ENCODE data around the gene ZNF74.
A peak's percentile ranks its signal among the peaks of the same experiment; 100 is the strongest.

Gene ZNF74

GRCh38 chr22:20426259-20426615 is 32.3 kb downstream of the ZNF74 start:
- no peak for DNase-seq
- in situ Hi-C loops (cut with HindIII; ENCODE audit: low pct_ligation_motif_present, low pct_unique_long_range_greater_than_20kb, low sequenced_read_pairs), result no loop called here

DNA sequence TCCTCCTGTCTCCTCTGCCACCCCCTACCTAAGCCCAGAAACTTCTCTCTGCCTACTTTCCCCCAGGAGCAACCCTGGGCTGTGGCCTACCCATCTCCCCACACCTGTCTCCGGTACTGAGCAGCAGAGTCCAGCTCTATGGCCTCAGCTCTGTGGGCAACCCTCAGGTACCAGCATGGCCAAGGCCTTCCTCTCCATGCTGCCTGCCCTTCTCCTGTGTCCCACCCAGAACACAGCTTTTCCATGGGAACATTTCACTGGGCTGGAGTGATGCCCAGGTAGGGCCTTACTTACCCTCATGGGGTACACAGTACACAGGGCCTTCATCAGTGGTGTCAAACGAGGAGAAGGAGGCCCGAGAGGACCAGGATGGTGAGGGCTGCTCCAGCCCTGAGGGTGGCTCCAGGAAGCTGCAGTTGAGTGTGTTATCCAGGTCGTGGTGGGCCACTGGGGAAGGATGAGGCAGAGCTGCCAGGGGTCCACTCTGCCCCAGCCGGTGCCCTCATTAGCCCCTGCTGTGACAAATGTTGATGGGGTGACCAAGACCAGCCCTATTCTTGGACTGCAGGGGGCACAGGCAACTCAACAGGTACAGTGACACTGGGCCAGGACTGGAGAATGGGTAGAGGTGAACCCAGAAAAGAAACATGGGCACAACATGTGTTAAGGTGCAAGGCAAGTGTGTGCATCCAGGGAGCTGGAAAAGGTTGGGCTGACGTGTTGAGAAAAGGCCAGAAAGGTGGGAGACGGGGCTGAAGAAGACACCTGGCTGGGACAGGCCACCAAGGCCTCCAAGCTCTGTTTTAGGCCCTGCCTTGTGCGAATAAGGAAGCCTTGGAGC is 33.4 kb downstream of the ZNF74 start:
- DNase-seq, result no peak
- in situ Hi-C loops (cut with HindIII; ENCODE audit: low pct_ligation_motif_present, low pct_unique_long_range_greater_than_20kb, low sequenced_read_pairs), result no loop called here

DNA sequence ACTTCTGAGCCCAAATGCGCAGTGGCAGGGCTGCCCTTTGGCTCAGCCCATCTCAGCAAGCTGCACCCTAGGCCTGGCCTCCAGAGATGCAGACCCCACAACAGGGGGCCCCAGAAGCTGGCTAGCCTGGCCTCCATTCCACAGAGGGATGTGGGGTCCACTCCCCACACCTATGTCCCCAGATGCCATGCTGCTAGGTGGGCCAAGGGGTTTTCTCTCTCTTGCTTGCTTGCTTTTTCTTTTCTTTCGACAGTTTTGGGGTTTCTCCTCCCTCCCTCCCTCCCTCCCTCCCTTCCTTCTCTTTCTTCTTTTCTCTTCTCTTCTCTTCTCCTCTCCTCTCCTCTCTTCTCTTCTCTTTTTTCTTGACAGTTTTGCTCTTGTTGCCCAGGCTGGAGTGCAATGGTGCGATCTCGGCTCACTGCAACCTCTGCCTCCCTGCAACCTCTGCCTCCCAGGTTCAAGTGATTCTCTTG is 34.0 kb downstream of the ZNF74 start:
- in situ Hi-C loops (cut with HindIII; ENCODE audit: low pct_ligation_motif_present, low pct_unique_long_range_greater_than_20kb, low sequenced_read_pairs), result no loop called here
- no peak for DNase-seq

GRCh38 chr22:20428496-20429253 is 34.7 kb downstream of the ZNF74 start:
- DNase-seq, result no peak
- in situ Hi-C loops (cut with HindIII; ENCODE audit: low pct_ligation_motif_present, low pct_unique_long_range_greater_than_20kb, low sequenced_read_pairs), result no loop called here

- no peak for DNase-seq
- in situ Hi-C loops (cut with HindIII; ENCODE audit: low pct_ligation_motif_present, low pct_unique_long_range_greater_than_20kb, low sequenced_read_pairs), result no loop called here
Measured at GRCh38 chr22:20429254-20430100, 35.5 kb downstream of the ZNF74 start.

GRCh38 chr22:20430101-20430719 is 36.3 kb downstream of the ZNF74 start:
- in situ Hi-C loops (cut with HindIII; ENCODE audit: low pct_ligation_motif_present, low pct_unique_long_range_greater_than_20kb, low sequenced_read_pairs), result no loop called here
- DNase-seq, result no peak

DNA sequence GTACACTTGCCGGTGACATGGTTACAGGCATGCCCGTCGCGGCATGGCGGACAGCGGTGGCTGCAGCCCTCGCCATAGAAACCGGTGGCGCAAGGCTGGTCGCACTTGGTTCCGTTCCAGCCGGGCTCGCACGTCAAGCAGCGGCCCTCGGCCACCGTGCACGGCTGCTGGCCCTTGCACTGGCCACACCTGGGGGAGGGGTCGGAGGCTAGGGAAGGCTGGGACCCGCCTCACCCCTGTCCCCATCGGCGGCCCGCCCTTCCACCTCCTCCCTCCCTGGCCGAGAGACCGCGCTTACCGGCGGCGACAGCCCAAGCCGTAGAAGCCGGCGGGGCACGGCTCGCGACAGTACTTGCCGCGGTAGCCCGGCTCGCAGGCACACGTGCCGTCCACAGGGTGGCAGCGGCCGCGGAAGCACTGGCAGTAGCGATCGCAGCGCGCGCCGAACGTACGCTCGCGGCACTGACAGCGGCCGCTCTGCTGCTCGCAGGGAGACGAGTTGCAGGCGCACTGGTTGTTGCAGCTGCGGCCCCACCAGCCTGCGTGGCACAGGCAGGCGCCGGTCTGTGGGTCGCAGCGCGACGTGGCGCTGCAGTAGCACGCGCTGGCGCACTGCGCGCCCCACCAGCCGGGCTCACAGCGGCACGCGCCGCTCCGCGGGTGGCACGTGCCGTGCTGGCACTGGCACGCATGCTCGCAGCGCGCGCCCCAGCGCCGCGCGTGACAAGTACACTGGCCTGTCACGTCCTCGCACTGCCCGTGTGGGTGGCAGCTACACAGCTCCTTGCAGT is 37.0 kb downstream of the ZNF74 start:
- DNase-seq, result peak; percentile 57
- in situ Hi-C loops (cut with HindIII; ENCODE audit: low pct_ligation_motif_present, low pct_unique_long_range_greater_than_20kb, low sequenced_read_pairs), result no loop called here

DNA sequence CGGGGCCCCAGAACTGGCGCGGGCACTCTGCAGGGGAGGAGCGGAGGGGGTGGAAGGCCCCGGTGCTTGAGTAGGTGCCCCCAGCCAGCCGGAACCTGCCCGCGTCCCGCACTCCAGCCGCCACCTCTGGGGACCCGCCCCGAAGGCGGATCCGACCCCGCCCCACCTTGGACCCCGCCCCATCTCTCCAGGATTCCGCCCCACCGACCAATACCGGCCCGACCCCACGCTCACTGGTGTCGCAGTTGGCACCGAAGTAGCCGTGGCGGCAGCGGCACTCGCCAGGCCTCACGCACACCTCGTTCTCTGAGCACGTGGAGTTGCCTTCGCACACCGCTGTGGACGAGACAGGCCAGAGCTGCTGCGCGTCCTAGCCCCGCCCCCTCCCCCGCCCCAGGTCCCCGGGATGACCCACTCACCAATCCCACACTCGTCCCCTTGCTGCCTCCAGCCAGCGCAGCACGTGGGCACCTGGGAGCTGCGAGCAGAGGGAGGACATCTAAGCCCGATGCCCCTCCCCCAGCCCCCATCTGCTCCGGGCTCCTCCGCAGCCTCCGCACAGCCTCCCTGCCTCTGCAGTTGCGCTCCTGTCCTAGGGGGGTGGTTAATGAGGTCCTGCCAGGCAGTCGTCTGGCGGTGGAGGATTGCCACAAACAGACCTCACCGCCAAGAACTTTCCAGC is 37.7 kb downstream of the ZNF74 start:
- DNase-seq, result no peak
- in situ Hi-C loops (cut with HindIII; ENCODE audit: low pct_ligation_motif_present, low pct_unique_long_range_greater_than_20kb, low sequenced_read_pairs), result no loop called here

GRCh38 chr22:20432244-20432686 is 38.3 kb downstream of the ZNF74 start:
- in situ Hi-C loops (cut with HindIII; ENCODE audit: low pct_ligation_motif_present, low pct_unique_long_range_greater_than_20kb, low sequenced_read_pairs), result no loop called here
- no peak for DNase-seq

DNA sequence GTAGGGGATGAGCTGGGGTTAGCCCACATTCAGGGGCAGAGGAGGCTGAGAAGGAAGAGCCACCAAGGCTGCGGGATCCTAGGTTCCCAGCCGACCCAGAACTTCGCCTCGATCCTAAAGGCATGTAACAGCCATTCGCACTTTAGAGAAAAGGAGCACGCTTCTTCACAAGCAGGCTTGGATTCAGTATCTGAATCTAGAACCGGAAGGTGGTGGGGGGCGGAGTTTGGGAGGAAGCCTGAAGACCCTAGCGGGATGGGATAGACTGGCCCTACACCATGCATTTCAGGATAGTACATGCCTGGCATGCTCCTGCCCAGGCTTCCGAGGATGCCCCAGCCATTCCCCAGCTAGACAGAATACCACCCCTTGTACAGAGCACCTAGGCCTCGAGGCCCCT is 39.2 kb downstream of the ZNF74 start:
- in situ Hi-C loops (cut with HindIII; ENCODE audit: low pct_ligation_motif_present, low pct_unique_long_range_greater_than_20kb, low sequenced_read_pairs), result no loop called here
- no peak for DNase-seq

DNA sequence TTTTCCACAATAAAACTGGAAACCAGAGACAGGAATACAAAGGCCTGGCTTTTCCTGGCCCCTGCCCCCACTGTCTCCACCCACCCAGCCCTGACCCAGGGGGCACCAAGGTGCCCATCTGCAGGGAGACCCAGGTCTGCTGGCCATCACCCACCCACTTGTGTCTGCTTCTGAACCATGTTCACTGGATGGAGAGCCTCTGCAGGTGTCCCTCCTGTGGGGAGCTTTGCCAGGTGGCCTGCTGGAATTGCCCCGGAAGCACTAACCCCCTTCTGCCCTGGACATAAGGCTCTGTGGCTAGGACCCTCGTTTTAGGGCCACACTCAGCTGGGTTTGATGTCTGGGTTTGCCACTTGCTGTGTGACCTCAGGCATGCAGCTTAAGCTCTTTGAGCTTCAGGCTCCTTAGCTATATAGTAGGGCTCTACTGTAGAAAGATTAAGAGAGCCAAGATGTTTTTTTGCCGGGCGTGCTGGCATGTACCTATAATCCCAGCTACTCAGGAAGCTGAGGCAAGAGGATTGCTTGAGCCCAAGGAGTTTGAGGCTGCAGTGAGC is 39.8 kb downstream of the ZNF74 start:
- no peak for DNase-seq

GRCh38 chr22:20434264-20434751 is 40.4 kb downstream of the ZNF74 start:
- in situ Hi-C loops (cut with HindIII; ENCODE audit: low pct_ligation_motif_present, low pct_unique_long_range_greater_than_20kb, low sequenced_read_pairs), result no loop called here
- DNase-seq, result no peak

More for the DNA sequence above, 39.8 kb downstream of the ZNF74 start:
- in situ Hi-C loops (cut with HindIII; ENCODE audit: low pct_ligation_motif_present, low pct_unique_long_range_greater_than_20kb, low sequenced_read_pairs), result no loop called here

GRCh38 chr22:20434773-20435172 is 40.8 kb downstream of the ZNF74 start:
- no peak for DNase-seq
- in situ Hi-C loops (cut with HindIII; ENCODE audit: low pct_ligation_motif_present, low pct_unique_long_range_greater_than_20kb, low sequenced_read_pairs), result no loop called here

DNA sequence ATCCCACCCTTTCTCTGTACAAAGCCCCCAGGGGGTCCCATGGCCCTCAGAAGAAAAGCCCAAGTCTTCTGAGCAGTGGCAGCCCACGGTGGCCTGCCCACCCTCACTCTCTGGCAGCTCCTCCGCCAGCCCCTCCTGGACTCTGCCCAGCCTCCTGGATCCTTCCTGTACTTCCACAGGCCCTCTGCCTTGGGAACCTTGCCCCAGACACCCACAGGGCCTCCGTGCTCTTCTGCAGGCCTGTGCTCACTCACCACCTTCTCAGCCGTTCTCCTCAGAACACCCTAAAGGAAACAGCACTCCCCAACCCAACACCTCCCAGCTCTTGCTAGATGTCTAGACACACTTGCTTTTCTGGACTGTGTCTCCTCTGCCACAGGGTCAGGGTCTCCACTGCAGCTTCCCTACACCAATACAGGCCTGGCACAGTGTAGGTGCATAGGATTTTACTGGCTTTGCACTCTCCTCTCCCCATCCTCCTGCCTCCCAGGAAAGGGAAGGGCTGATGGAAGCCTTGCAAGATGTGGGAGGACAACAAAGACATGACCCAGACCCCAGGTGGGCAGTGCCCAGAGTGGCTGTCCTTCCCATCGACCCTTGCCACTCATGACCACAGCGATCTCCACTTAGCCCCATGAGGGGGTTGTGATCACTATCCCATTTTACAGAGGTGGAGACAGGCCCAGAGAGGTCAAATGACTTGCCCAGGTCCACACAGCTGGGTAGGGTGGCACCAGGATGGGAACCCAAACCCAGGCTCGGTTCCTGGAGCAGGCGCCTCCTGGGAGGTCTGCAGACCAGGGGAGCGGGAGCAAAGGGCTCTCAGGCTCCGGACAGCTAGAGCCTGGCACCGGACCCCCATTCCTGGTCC is 41.7 kb downstream of the ZNF74 start:
- no peak for DNase-seq
- in situ Hi-C loops (cut with HindIII; ENCODE audit: low pct_ligation_motif_present, low pct_unique_long_range_greater_than_20kb, low sequenced_read_pairs), result no loop called here

- in situ Hi-C loops (cut with HindIII; ENCODE audit: low pct_ligation_motif_present, low pct_unique_long_range_greater_than_20kb, low sequenced_read_pairs), result no loop called here
- DNase-seq, result peak; percentile 13
Measured at GRCh38 chr22:20436307-20436767, 42.4 kb downstream of the ZNF74 start.
